ENCODE data around the gene IGF2BP2. TPM values are rescaled to one million over a fixed set of nuclear protein-coding genes. Genes with fewer than 3 reads are reported as not detected.

IGF2BP2 gene
- total RNA-seq, 2 donors from 2014 or later, result 11.0 to 19.2 TPM

DNA sequence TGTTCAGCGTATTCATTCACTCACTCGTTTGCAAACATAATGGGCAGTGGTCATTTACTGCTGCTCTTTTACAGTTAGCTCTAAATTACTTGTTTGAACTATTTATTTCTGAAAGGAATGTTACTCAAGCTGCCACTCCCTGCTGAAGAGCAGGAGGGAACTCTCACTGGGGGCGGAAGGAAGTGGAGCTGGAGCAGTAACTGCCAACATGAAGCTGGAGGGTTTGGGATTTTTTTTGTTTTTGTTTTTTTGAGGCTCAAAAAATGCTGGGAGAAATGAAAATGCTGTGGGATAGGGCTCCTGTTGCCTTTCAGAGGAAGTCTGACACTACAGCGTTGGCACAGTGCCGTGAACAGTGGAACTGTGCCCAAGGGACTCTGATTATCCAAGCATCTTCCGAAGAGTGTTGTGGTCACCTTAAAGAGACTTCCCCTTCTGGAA lies 194.6 kb downstream of the IGF2BP2 start:
- Histone ChIP-seq H3K36me3 (peaks cover 41% of the 10 kb centered on the region), H3K4me3 (no peak overlapping the region), H3K9me3 (no peaks in the 10 kb centered on the region), H3K27ac (peak overlapping the region in 1 of 2 donors; percentile 39), H3K4me1 (peaks cover 0 to 13% of the 10 kb centered on the region in 2 donors), H3K27me3 (no peaks in the 10 kb centered on the region)
- peak; percentile 65 for DNase-seq (ENCODE audit: low spot score)
- TF ChIP-seq, protein P1, sequence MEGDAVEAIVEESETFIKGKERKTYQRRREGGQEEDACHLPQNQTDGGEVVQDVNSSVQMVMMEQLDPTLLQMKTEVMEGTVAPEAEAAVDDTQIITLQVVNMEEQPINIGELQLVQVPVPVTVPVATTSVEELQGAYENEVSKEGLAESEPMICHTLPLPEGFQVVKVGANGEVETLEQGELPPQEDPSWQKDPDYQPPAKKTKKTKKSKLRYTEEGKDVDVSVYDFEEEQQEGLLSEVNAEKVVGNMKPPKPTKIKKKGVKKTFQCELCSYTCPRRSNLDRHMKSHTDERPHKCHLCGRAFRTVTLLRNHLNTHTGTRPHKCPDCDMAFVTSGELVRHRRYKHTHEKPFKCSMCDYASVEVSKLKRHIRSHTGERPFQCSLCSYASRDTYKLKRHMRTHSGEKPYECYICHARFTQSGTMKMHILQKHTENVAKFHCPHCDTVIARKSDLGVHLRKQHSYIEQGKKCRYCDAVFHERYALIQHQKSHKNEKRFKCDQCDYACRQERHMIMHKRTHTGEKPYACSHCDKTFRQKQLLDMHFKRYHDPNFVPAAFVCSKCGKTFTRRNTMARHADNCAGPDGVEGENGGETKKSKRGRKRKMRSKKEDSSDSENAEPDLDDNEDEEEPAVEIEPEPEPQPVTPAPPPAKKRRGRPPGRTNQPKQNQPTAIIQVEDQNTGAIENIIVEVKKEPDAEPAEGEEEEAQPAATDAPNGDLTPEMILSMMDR (IDR thresholded peaks at IDR 0.05), result no peak

DNA sequence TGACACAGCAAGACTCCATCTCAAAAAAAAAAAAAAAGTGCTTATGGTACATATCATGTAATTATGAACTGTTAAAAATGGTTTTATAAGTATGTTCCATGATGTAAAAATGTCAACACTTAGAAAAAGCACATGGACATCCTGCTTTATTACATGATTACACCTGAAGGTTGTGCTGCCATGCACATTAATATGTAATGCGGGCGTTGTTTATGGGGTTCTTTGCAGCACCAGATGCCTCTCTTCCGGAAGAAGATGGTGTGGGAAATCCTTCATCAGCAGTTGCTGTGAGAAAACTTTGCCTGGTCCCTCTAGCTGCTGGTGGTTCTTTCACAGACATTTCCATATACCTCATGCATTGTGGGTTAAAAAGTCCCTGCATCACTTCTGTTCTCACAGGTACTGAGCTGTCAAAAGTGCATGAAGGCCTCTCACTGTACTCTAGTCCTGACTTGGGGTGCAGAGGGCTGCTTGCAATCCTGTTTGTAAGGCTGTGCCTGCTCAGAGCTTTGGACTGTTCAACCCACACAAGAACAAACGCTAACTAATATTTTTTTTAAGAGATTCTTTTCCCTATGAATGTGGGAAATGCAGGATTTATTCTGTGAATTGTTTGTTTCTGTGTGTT lies 195.2 kb downstream of the IGF2BP2 start:
- Histone ChIP-seq H3K27ac (no peak overlapping the region), H3K36me3 (peaks cover 46% of the 10 kb centered on the region), H3K27me3 (no peaks in the 10 kb centered on the region), H3K9me3 (no peaks in the 10 kb centered on the region), H3K4me1 (peaks cover 0 to 13% of the 10 kb centered on the region in 2 donors), H3K4me3 (no peak overlapping the region)
- DNase-seq (ENCODE audit: low spot score), result peak; percentile 9
- TF ChIP-seq, protein P1 (IDR thresholded peaks at IDR 0.05), result no peak

DNA sequence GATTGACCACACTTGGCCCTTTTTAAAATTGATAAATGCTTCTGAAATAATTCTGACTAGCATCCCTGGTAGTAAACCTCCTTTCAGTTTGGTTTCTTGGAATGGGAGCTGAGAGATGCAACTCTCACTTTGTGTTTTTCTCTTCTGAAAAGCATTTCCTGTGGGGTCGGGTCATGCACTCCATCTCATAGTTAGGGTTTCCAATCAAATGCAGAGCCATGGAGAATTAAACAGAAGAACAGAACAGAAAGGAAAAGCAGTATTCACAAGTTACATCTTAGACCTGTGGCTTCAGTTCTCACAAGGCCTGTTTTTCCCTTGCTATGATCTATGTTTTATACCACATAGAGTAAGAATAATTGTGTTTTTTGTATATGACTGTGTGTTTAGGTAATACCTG lies 199.1 kb downstream of the IGF2BP2 start:
- Histone ChIP-seq H3K27me3 (no peaks in the 10 kb centered on the region), H3K4me3 (no peak overlapping the region), H3K36me3 (peaks cover 62% of the 10 kb centered on the region), H3K27ac (no peak overlapping the region), H3K9me3 (no peaks in the 10 kb centered on the region), H3K4me1 (peaks cover 0 to 13% of the 10 kb centered on the region in 2 donors)
- no peak for DNase-seq (ENCODE audit: low spot score)
- TF ChIP-seq, protein P1 (IDR thresholded peaks at IDR 0.05), result no peak

DNA sequence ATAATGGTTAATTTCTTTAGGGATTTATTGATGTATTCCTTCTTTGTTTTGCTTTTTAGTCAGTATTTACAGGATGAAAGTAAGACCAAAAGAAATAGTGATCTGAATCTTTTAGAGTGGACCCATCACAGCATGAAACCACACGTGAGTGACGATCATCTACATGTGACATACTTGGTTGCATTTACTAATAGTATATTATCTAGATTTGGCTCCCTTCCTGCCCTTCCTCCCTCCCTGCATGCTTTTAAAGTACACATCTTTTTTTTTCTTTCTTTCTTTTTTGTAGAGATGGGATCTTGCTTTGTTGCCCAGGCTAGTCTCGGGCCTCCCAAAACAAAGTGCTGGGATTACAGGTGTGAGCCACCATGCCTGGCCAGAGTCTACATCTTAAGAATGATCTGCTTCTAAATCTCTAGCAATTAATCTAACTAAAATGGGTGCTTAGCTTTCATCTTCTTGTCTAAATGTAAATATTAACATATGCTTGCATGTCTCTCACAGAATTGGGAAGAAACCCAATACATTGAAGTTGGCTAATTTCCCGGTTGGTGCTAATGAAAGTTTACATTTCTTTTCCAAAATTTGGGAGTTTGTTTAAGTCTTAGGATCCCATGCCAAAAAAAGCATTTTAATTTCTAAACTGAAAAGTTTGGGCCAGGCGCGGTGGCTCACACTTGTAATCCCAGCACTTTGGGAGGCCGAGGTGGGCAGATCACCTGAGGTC lies 200.7 kb downstream of the IGF2BP2 start:
- peaks cover 72% of the 10 kb centered on the region for H3K36me3 ChIP-seq
- TF ChIP-seq, protein P1 (IDR thresholded peaks at IDR 0.05), result no peak
- no peaks in the 10 kb centered on the region for H3K9me3 ChIP-seq
- no peaks in the 10 kb centered on the region for H3K4me1 ChIP-seq
- DNase-seq (ENCODE audit: low spot score), result no peak
- H3K4me3 ChIP-seq, result no peak overlapping the region
- H3K27ac ChIP-seq, result no peak overlapping the region
- no peaks in the 10 kb centered on the region for H3K27me3 ChIP-seq

DNA sequence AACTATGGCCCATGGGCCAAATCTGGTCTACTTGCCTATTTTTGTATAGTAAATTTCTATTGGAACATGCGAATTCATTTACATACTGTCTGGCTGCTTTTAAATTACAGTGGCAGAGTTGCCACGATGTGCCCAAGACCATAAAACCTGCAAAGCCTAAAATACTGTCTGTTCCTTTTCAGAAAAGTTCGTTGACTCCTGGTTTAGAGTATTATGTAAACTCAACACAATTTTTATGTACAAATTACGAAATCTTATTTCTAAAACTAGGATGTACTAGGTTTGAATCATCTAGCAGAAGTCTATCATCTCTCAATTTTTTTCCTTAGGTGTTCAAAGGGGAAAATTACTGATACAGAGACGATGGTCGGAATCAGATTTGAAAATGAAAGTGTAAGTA lies 211.8 kb downstream of the IGF2BP2 start:
- Histone ChIP-seq H3K4me1 (no peaks in the 10 kb centered on the region), H3K27ac (no peak overlapping the region), H3K36me3 (peaks cover 85% of the 10 kb centered on the region), H3K9me3 (no peaks in the 10 kb centered on the region), H3K27me3 (no peaks in the 10 kb centered on the region), H3K4me3 (no peak overlapping the region)
- no peak for DNase-seq (ENCODE audit: low spot score)
- TF ChIP-seq, protein P1 (IDR thresholded peaks at IDR 0.05), result no peak
